Esophagus muscularis mucosa (tissue), 4 donors: ENCODE data around the gene USP10. TPM values are rescaled to one million over a fixed set of nuclear protein-coding genes. Genes with fewer than 3 reads are reported as not detected.

Experiments
- DNase-seq: peaks from one replicate; pipeline ENCODE4 v3.0.0-alpha.2; 2017; ENCODE audit errors: extremely low spot score
- H3K27ac ChIP-seq, 4 donors: fragments of 200-600 bp; sonication (generic); replicated peaks in 1 of 4; 1 replicate in 3 of 4; 2 replicates in 1 of 4; pipeline ENCODE4 v1.5.1; 2016 to 2019; ENCODE audit warnings: mild to moderate bottlenecking in 1 of 4
- H3K27me3 ChIP-seq, 4 donors: fragments of 200-600 bp; sonication (generic); one replicate each; pipeline versions ENCODE4 v1.5.1 to v1.6.0; 2016 to 2019
- H3K36me3 ChIP-seq, 4 donors: fragments of 200-600 bp; sonication (generic); one replicate each; pipeline ENCODE4 v1.5.1; 2016 to 2019
- H3K4me1 ChIP-seq, 4 donors: fragments of 200-600 bp; sonication (generic); one replicate each; pipeline ENCODE4 v1.5.1; 2016 to 2019
- H3K4me3 ChIP-seq, 4 donors: fragments of 200-600 bp; sonication (generic); 1 replicate in 2 of 4; 2 replicates in 2 of 4; pipeline ENCODE4 v1.5.1; 2016 to 2019; ENCODE audit warnings: mild to moderate bottlenecking in 4 of 4, moderate library complexity in 1 of 4
- H3K9me3 ChIP-seq, 4 donors: fragments of 200-600 bp; sonication (generic); 1 replicate in 3 of 4; 2 replicates in 1 of 4; pipeline ENCODE4 v1.5.1; 2016 to 2019
- EP300 ChIP-seq: sonication (generic); formaldehyde crosslinking; IDR thresholded peaks from one replicate; pipeline ENCODE4 v1.6.1; 2017; ENCODE audit warnings: antibody characterized with exemption
- POLR2A ChIP-seq: fragments of 450-650 bp; IDR thresholded peaks from one replicate; pipeline ENCODE4 v1.6.1; 2017; ENCODE audit warnings: antibody characterized with exemption, moderate library complexity, mild to moderate bottlenecking, low read depth
- POLR2AphosphoS5 ChIP-seq, 2 donors: sonication (generic); formaldehyde crosslinking; IDR thresholded peaks; one replicate each; pipeline ENCODE4 v1.6.1; 2017; ENCODE audit warnings: antibody characterized with exemption in 2 of 2
- WGBS: methylation state at CpG from one replicate; pipeline ENCODE4 v1.1.5; 2018; 5-methylcytosine and 5-hydroxymethylcytosine counted together
- intact Hi-C: fragments of 100-400 bp; cut with DNase I; formaldehyde crosslinking; loops from one replicate; pipeline ENCODE4 v1.15.1; 2023
- total RNA-seq, 4 donors: library from RNA; depleted of rRNA; stranded (reverse); fragments of >200 nt; gene quantifications; one replicate each; pipeline versions ENCODE4 v1.1.0 to v1.2.1, GENCODE V29; 2016
- TF ChIP-seq, protein P1 (sequence below), 3 experiments: fragments of 200-600 bp in 2 of 3; fragments of 450-650 bp in 1 of 3; sonication (generic) in 2 of 3; IDR thresholded peaks; one replicate each; pipeline ENCODE4 v1.5.1; 2017 to 2019; ENCODE audit warnings: antibody characterized with exemption in 3 of 3, mild to moderate bottlenecking in 2 of 3, moderate library complexity in 1 of 3

USP10 gene
- total RNA-seq, 4 donors from 2014 or later: 45.3 to 71.2 (median 59.3) TPM

DNA sequence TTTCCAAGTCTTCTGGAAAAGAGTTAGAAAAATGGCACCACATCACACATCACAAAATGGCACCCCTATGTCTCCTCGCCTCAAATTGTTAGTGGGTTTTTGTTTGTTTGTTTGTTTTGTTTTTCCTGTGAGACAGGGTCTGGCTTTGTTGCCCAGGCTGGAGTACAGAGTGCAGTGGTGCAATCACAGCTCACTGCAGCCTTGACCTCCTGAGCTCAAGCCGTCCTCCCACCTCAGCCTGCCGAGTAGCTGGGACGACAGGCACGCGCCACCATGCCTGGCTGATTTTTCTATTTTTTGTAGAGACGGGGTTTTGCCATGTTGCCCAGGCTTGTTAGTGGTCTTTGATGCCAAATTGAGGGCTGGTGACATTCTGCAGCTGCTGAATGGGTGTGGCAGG is 116.2 kb downstream of the USP10 start:
- Histone ChIP-seq H3K27ac (peak overlapping the region in 2 of 4 donors; percentile 1 to 6), H3K27me3 (peaks cover 0 to 10% (median 0%) of the 10 kb centered on the region in 4 donors), H3K4me1 (peaks cover 6 to 14% (median 10%) of the 10 kb centered on the region in 4 donors), H3K36me3 (no peaks in the 10 kb centered on the region), H3K4me3 (no peak overlapping the region), H3K9me3 (no peaks in the 10 kb centered on the region)
- DNase-seq: no peak
- 97% methylated on average over 7 of the region's 7 CpGs for WGBS
- TF ChIP-seq, protein P1, sequence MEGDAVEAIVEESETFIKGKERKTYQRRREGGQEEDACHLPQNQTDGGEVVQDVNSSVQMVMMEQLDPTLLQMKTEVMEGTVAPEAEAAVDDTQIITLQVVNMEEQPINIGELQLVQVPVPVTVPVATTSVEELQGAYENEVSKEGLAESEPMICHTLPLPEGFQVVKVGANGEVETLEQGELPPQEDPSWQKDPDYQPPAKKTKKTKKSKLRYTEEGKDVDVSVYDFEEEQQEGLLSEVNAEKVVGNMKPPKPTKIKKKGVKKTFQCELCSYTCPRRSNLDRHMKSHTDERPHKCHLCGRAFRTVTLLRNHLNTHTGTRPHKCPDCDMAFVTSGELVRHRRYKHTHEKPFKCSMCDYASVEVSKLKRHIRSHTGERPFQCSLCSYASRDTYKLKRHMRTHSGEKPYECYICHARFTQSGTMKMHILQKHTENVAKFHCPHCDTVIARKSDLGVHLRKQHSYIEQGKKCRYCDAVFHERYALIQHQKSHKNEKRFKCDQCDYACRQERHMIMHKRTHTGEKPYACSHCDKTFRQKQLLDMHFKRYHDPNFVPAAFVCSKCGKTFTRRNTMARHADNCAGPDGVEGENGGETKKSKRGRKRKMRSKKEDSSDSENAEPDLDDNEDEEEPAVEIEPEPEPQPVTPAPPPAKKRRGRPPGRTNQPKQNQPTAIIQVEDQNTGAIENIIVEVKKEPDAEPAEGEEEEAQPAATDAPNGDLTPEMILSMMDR (IDR thresholded peaks at IDR 0.05): no peak
- TF ChIP-seq POLR2AphosphoS5 (IDR thresholded peaks at IDR 0.05): no peak
- TF ChIP-seq EP300: no peak
- TF ChIP-seq POLR2A: no peak
- intact Hi-C loops: no loop called here

DNA sequence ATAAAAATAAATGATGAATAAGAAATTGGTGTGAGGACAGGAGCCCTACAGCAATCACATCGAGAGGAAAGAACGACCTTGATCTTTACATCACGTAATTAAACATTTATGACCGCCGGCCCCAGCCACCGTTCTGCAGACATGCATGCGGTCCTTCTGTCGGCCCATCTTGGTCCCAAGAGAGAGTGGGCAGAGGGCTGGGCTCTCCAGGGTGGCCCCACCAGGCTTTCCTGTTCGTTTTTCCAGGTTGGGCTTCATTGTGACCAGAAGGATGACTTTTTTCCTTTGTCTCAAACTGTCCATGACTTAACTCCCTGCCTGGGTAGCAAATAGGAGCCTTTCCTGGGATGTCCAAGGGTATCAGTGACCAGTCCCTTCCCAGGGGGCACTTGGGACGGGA is 116.7 kb downstream of the USP10 start:
- no peaks in the 10 kb centered on the region for H3K36me3 ChIP-seq
- TF ChIP-seq POLR2AphosphoS5 (IDR thresholded peaks at IDR 0.05): no peak
- TF ChIP-seq, protein P1 (IDR thresholded peaks at IDR 0.05): no peak
- TF ChIP-seq POLR2A: no peak
- no peak for TF ChIP-seq EP300
- peak overlapping the region in 1 of 4 donors; percentile 6 for H3K27ac ChIP-seq
- DNase-seq: no peak
- WGBS: 86% methylated on average over 10 of the region's 10 CpGs
- no peaks in the 10 kb centered on the region for H3K9me3 ChIP-seq
- no peak overlapping the region for H3K4me3 ChIP-seq
- intact Hi-C loops: no loop called here
- peaks cover 0 to 10% (median 0%) of the 10 kb centered on the region in 4 donors for H3K27me3 ChIP-seq
- peaks cover 10 to 14% (median 10%) of the 10 kb centered on the region in 4 donors for H3K4me1 ChIP-seq

DNA sequence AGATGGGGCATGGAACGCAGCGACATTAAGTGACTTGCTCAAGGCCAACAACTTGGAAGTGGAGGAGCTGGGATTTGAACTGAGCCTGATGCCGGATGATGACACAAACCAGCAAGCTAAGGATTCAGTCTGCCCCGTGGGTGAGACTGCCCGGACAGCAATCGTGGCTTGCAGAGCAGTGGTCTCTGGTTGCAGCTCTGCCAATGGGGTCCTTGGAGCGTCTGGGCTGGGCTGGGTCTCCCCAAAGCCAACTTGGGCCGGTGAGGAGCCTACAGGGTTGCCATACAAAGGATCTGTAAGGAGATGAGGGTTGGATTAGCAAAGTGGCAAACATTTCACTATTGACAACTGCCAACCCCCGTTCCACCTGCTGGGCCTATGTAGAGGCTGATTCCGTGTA is 117.4 kb downstream of the USP10 start:
- intact Hi-C loops: no loop called here
- Histone ChIP-seq H3K27ac (no peak overlapping the region), H3K36me3 (no peaks in the 10 kb centered on the region), H3K27me3 (peaks cover 0 to 10% (median 0%) of the 10 kb centered on the region in 4 donors), H3K9me3 (no peaks in the 10 kb centered on the region), H3K4me3 (no peak overlapping the region), H3K4me1 (peaks cover 10 to 19% (median 14%) of the 10 kb centered on the region in 4 donors)
- 88% methylated on average over 9 of the region's 10 CpGs for WGBS
- DNase-seq: no peak
- TF ChIP-seq, protein P1 (IDR thresholded peaks at IDR 0.05): no peak
- TF ChIP-seq EP300 (no peak), POLR2AphosphoS5 (IDR thresholded peaks at IDR 0.05) (no peak), POLR2A (no peak)

DNA sequence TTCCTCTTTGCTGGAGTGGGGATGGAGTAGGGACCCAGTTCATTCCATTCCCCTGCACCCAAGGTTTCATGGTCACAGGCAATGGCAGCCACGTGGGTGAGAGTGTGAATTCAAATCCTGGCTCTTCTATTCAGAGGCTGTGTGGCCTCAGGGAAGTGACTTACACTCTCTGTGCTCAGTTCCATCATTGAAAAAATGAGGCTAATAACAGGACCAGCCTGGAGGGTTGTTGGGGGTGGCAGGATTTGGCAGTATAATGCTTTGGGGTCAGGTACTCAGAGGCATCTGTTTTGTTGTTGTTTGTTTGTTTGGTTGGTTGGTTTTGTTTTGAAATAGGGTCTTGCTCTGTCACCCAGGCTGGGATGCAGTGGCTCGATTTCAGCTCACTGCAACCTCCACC is 117.8 kb downstream of the USP10 start:
- TF ChIP-seq POLR2A (no peak), EP300 (no peak), POLR2AphosphoS5 (IDR thresholded peaks at IDR 0.05) (no peak)
- TF ChIP-seq, protein P1 (IDR thresholded peaks at IDR 0.05): no peak

DNA sequence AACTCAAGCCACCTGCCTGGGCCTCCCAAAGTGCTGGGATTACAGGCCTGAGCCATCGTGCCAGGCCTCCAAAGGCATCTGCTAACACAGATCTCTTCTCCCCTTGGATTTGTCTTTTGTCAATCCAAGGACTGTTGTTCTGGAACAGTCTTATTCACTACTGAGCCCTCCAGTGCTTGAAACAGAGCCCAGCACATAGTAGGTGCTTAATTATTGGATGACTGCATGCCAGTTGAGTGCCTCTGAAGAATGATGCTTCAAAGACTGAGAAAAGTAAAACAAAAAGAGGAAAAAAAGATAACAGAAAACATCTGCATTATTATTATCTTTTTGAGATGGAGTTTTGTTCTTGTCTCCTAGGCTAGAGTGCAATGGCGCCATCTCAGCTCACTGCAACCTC is 118.3 kb downstream of the USP10 start:
- TF ChIP-seq, protein P1 (IDR thresholded peaks at IDR 0.05): no peak
- TF ChIP-seq POLR2A: no peak
- TF ChIP-seq EP300: no peak
- TF ChIP-seq POLR2AphosphoS5 (IDR thresholded peaks at IDR 0.05): no peak
- WGBS: 76% methylated on average over 2 of the region's 2 CpGs
- Histone ChIP-seq H3K9me3 (no peaks in the 10 kb centered on the region), H3K36me3 (no peaks in the 10 kb centered on the region), H3K4me1 (peaks cover 10 to 29% (median 22%) of the 10 kb centered on the region in 4 donors), H3K27me3 (peaks cover 0 to 10% (median 0%) of the 10 kb centered on the region in 4 donors), H3K27ac (peak overlapping the region in 1 of 4 donors; percentile 97), H3K4me3 (no peak overlapping the region)
- intact Hi-C loops: no loop called here
- DNase-seq: no peak

More for the DNA sequence above, 117.8 kb downstream of the USP10 start:
- DNase-seq: no peak
- Histone ChIP-seq H3K27ac (peak overlapping the region in 1 of 4 donors; percentile 97), H3K27me3 (peaks cover 0 to 10% (median 0%) of the 10 kb centered on the region in 4 donors), H3K36me3 (no peaks in the 10 kb centered on the region), H3K9me3 (no peaks in the 10 kb centered on the region), H3K4me1 (peaks cover 10 to 24% (median 17%) of the 10 kb centered on the region in 4 donors), H3K4me3 (no peak overlapping the region)
- 93% methylated on average over 2 of the region's 2 CpGs for WGBS
- intact Hi-C loops: no loop called here
